Measurements from ENCODE around the gene LGALS3BP.

LGALS3BP gene

GRCh38 chr17:78998311-78999055 is 18.8 kb upstream of the LGALS3BP start:
- DNase-seq (ENCODE audit: low spot score): no peak

- DNase-seq (ENCODE audit: low spot score): no peak
Measured at GRCh38 chr17:78997881-78998280, 18.2 kb upstream of the LGALS3BP start.

- DNase-seq (ENCODE audit: low spot score): no peak
Measured at GRCh38 chr17:78997231-78997741, 17.6 kb upstream of the LGALS3BP start.

- DNase-seq (ENCODE audit: low spot score): no peak
Measured at GRCh38 chr17:78996781-78997201, 17.1 kb upstream of the LGALS3BP start.

GRCh38 chr17:78995761-78996451 is 16.2 kb upstream of the LGALS3BP start:
- DNase-seq (ENCODE audit: low spot score): no peak

GRCh38 chr17:78995022-78995760 is 15.5 kb upstream of the LGALS3BP start:
- no peak for DNase-seq (ENCODE audit: low spot score)

GRCh38 chr17:78993981-78994671 is 14.4 kb upstream of the LGALS3BP start:
- no peak for DNase-seq (ENCODE audit: low spot score)

- peak; percentile 23 for DNase-seq (ENCODE audit: low spot score)
Measured at GRCh38 chr17:78993241-78993956, 13.7 kb upstream of the LGALS3BP start.

GRCh38 chr17:78992542-78993212 is 13.0 kb upstream of the LGALS3BP start:
- no peak for DNase-seq (ENCODE audit: low spot score)

GRCh38 chr17:78991906-78992532 is 12.3 kb upstream of the LGALS3BP start:
- no peak for DNase-seq (ENCODE audit: low spot score)

- no peak for DNase-seq (ENCODE audit: low spot score)
Measured at GRCh38 chr17:78991017-78991738, 11.5 kb upstream of the LGALS3BP start.

- DNase-seq (ENCODE audit: low spot score): no peak
Measured at GRCh38 chr17:78990349-78991016, 10.8 kb upstream of the LGALS3BP start.

- DNase-seq (ENCODE audit: low spot score): no peak
Measured at GRCh38 chr17:78988152-78988551, 8.4 kb upstream of the LGALS3BP start.

GRCh38 chr17:78986649-78987328 is 7.1 kb upstream of the LGALS3BP start:
- DNase-seq (ENCODE audit: low spot score): no peak

GRCh38 chr17:78986048-78986648 is 6.4 kb upstream of the LGALS3BP start:
- no peak for DNase-seq (ENCODE audit: low spot score)

- DNase-seq (ENCODE audit: low spot score): no peak
Measured at GRCh38 chr17:78985395-78985794, 5.7 kb upstream of the LGALS3BP start.

GRCh38 chr17:78981010-78981888 is 1.5 kb upstream of the LGALS3BP start:
- DNase-seq (ENCODE audit: low spot score): no peak

Data from CD4-positive, alpha-beta T cell treated with Interleukin-6 at 100 ng/mL for 8 hours (primary cell).